LNCaP clone FGC (cell line): ENCODE data around the gene NPFF.

Experiments used
- DNase-seq: peaks from one replicate; pipeline ENCODE4 v3.0.0-alpha.2; 2011; ENCODE audit warnings: low read depth
- H3K4me3 ChIP-seq: 2 replicates; pipeline ENCODE4 v1.5.1; 2011; ENCODE audit warnings: mild to moderate bottlenecking, low read depth, low read length, control low read depth
- CTCF ChIP-seq: IDR thresholded peaks from 2 replicates; pipeline ENCODE4 v1.5.1; 2012; ENCODE audit warnings: mild to moderate bottlenecking; ENCODE audit not compliant: control insufficient read depth, insufficient read depth; ENCODE audit errors: extremely low read depth

Gene NPFF

GRCh38 chr12:53513712-53514410 lies 6.6 kb upstream of the NPFF start:
- TF ChIP-seq CTCF: no peak
- DNase-seq: no peak
- H3K4me3 ChIP-seq: no peak overlapping the region

GRCh38 chr12:53510181-53510812 lies 3.0 kb upstream of the NPFF start:
- peak; percentile 58 for DNase-seq
- H3K4me3 ChIP-seq: no peak overlapping the region
- no peak for TF ChIP-seq CTCF

- H3K4me3 ChIP-seq: no peak overlapping the region
- no peak for DNase-seq
- peak; percentile 99 for TF ChIP-seq CTCF
These were observed 1.4 kb upstream of the NPFF start for GRCh38 chr12:53508534-53509170.

- no peak for TF ChIP-seq CTCF
- H3K4me3 ChIP-seq: no peak overlapping the region
- no peak for DNase-seq
These were observed 260 bp upstream of the NPFF start for GRCh38 chr12:53507603-53507885.

- H3K4me3 ChIP-seq: no peak overlapping the region
- TF ChIP-seq CTCF: no peak
- DNase-seq: no peak
These were observed 866 bp downstream of the NPFF start for GRCh38 chr12:53506450-53506785.

GRCh38 chr12:53505555-53506449 lies 1.5 kb downstream of the NPFF start:
- no peak for TF ChIP-seq CTCF
- H3K4me3 ChIP-seq: no peak overlapping the region
- DNase-seq: no peak
